SK-N-SH treated with all-trans-retinoic acid at 6 μM for 48 hours (cell line): ENCODE results near the gene RSAD2.

Source experiments
- TCF4 ChIP-seq: fragments of 250-450 bp; sonication (Bioruptor Pico); IDR thresholded peaks from 2 replicates; pipeline ENCODE4 v1.8.0; 2021; ENCODE audit warnings: mild to moderate bottlenecking, moderate library complexity, borderline replicate concordance
- TOX ChIP-seq: fragments of 250-450 bp; sonication (Bioruptor Pico); IDR thresholded peaks from 2 replicates; pipeline ENCODE4 v1.8.0; 2021; ENCODE audit warnings: mild to moderate bottlenecking, moderate library complexity, borderline replicate concordance
- ZFP30 ChIP-seq: fragments of 450-650 bp; formaldehyde crosslinking; IDR thresholded peaks from 2 replicates; pipeline ENCODE4 v1.5.0; 2022; ENCODE audit warnings: mild to moderate bottlenecking, moderate library complexity
- ZNF565 ChIP-seq: fragments of 450-650 bp; formaldehyde crosslinking; conservative IDR thresholded peaks from 2 replicates; pipeline ENCODE4 v1.5.0; 2020; ENCODE audit warnings: low read depth, mild to moderate bottlenecking, moderate library complexity
- TF ChIP-seq, protein P1 (sequence below): fragments of 250-450 bp; sonication (Bioruptor Pico); IDR thresholded peaks from 2 replicates; pipeline ENCODE4 v1.5.1; 2020; ENCODE audit warnings: low read depth, mild to moderate bottlenecking, moderate library complexity

DNA sequence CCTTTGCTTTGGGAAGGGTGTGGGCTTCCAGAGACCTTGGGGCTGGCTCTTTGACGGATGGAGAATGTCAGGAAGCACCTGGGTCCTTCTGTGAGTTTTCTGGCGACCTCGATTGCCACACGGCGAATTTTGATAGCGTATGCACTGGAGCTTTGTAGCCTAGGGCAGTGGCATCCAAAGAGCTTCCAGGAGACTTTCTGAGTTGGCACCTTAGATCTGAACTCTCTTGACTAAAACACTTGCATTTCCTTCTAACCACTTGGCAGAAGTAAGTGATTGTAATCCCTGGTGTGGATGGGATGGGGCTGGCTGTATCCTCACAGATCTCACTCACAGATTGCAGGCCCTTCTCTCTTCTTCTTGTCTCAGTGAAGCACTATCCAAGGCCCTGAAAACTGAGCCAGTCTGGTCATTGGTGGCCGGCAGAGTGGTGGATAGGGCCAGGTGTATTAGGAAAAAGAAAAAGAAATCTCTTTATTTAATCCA lies 47.4 kb downstream of the RSAD2 start:
- TF ChIP-seq ZNF565 (CRISPR knock-in tag) (no peak), ZFP30 (CRISPR knock-in tag) (no peak), TOX (CRISPR knock-in tag) (no peak), TCF4 (no peak)
- TF ChIP-seq, protein P1, sequence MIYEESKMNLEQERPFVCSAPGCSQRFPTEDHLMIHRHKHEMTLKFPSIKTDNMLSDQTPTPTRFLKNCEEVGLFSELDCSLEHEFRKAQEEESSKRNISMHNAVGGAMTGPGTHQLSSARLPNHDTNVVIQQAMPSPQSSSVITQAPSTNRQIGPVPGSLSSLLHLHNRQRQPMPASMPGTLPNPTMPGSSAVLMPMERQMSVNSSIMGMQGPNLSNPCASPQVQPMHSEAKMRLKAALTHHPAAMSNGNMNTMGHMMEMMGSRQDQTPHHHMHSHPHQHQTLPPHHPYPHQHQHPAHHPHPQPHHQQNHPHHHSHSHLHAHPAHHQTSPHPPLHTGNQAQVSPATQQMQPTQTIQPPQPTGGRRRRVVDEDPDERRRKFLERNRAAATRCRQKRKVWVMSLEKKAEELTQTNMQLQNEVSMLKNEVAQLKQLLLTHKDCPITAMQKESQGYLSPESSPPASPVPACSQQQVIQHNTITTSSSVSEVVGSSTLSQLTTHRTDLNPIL (CRISPR knock-in tag) = no peak
